Smooth muscle cell (in vitro differentiated cells): ENCODE results near the gene VPS37C. TPM values are rescaled to one million over a fixed set of nuclear protein-coding genes. Genes with fewer than 3 reads are reported as not detected.

Source experiments
- DNase-seq: peaks from one replicate; lab custom pipeline; 2025; ENCODE audit not compliant: unreplicated experiment; lab: John Stamatoyannopoulos, UW
- H2AFZ ChIP-seq: fragments of 200-600 bp; sonication (generic); 2 replicates; pipeline ENCODE4 v1.6.0; 2016; ENCODE audit warnings: antibody characterized with exemption, low read depth, mild to moderate bottlenecking
- H3F3A ChIP-seq: fragments of 200-600 bp; sonication (generic); 2 replicates; pipeline ENCODE4 v1.6.0; 2017; ENCODE audit warnings: antibody characterized with exemption, low read depth
- H3K27ac ChIP-seq: fragments of 200-600 bp; sonication (generic); 2 replicates; pipeline ENCODE4 v1.5.1; 2016; ENCODE audit warnings: low read depth, mild to moderate bottlenecking
- H3K27me3 ChIP-seq: fragments of 200-600 bp; sonication (generic); 2 replicates; pipeline ENCODE4 v1.6.1; 2016; ENCODE audit warnings: low read depth, mild to moderate bottlenecking
- H3K36me3 ChIP-seq: fragments of 200-600 bp; sonication (generic); 2 replicates; pipeline ENCODE4 v1.5.1; 2016; ENCODE audit warnings: low read depth
- H3K4me1 ChIP-seq: fragments of 200-600 bp; sonication (generic); 2 replicates; pipeline ENCODE4 v1.5.1; 2016; ENCODE audit warnings: low read depth
- H3K4me2 ChIP-seq: fragments of 200-600 bp; sonication (generic); 2 replicates; pipeline ENCODE4 v1.6.0; 2016; ENCODE audit warnings: mild to moderate bottlenecking
- H3K4me3 ChIP-seq: fragments of 200-600 bp; sonication (generic); 2 replicates; pipeline ENCODE4 v1.5.1; 2016; ENCODE audit warnings: mild to moderate bottlenecking
- H3K79me2 ChIP-seq: fragments of 200-600 bp; sonication (generic); 2 replicates; pipeline ENCODE4 v1.6.0; 2016; ENCODE audit warnings: low read depth, mild to moderate bottlenecking
- H3K9ac ChIP-seq: fragments of 200-600 bp; sonication (generic); 2 replicates; pipeline ENCODE4 v1.6.0; 2016; ENCODE audit warnings: low read depth
- H3K9me3 ChIP-seq: fragments of 200-600 bp; sonication (generic); replicated peaks from 2 replicates; pipeline ENCODE4 v1.5.1; 2016; ENCODE audit warnings: low read depth
- H4K20me1 ChIP-seq: fragments of 200-600 bp; sonication (generic); 2 replicates; pipeline ENCODE4 v1.6.0; 2016; ENCODE audit warnings: low read depth
- WGBS: methylation state at CpG from one replicate; pipeline ENCODE4 v1.1.7; 2016; ENCODE audit warnings: low lambda C conversion rate; 5-methylcytosine and 5-hydroxymethylcytosine counted together
- polyA plus RNA-seq: library from polyadenylated mRNA; unstranded; fragments of >200 nt; fragmentation: Nextera tagmentation; extraction: Ambion mirVana; gene quantifications from 2 replicates; pipeline ENCODE4 v1.2.1, GENCODE V29; 2016
- total RNA-seq: library from RNA; depleted of rRNA; stranded (reverse); fragments of >200 nt; gene quantifications from 2 replicates; pipeline ENCODE4 v1.2.3, GENCODE V29; 2014
- TF ChIP-seq, protein P1 (sequence below): fragments of 200-600 bp; sonication (generic); IDR thresholded peaks from 2 replicates; pipeline ENCODE4 v1.5.1; 2017; ENCODE audit warnings: borderline replicate concordance, mild to moderate bottlenecking, antibody characterized with exemption; ENCODE audit not compliant: insufficient read depth, poor library complexity, severe bottlenecking

Gene VPS37C
- total and polyA plus RNA-seq, 2 experiments from 2014 or later, result 8.8 to 15.4 TPM

- H3K4me3 ChIP-seq, result no peak overlapping the region
- H2AFZ ChIP-seq, result no peak overlapping the region
- no peaks in the 10 kb centered on the region for H3K36me3 ChIP-seq
- H4K20me1 ChIP-seq, result no peaks in the 10 kb centered on the region
- TF ChIP-seq, protein P1, sequence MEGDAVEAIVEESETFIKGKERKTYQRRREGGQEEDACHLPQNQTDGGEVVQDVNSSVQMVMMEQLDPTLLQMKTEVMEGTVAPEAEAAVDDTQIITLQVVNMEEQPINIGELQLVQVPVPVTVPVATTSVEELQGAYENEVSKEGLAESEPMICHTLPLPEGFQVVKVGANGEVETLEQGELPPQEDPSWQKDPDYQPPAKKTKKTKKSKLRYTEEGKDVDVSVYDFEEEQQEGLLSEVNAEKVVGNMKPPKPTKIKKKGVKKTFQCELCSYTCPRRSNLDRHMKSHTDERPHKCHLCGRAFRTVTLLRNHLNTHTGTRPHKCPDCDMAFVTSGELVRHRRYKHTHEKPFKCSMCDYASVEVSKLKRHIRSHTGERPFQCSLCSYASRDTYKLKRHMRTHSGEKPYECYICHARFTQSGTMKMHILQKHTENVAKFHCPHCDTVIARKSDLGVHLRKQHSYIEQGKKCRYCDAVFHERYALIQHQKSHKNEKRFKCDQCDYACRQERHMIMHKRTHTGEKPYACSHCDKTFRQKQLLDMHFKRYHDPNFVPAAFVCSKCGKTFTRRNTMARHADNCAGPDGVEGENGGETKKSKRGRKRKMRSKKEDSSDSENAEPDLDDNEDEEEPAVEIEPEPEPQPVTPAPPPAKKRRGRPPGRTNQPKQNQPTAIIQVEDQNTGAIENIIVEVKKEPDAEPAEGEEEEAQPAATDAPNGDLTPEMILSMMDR, result no peak
- 83% methylated on average over 4 of the region's 4 CpGs for WGBS
- H3K27me3 ChIP-seq, result peaks cover 8% of the 10 kb centered on the region
- no peaks in the 10 kb centered on the region for H3K4me1 ChIP-seq
- H3K9me3 ChIP-seq, result no peaks in the 10 kb centered on the region
- H3K79me2 ChIP-seq, result no peaks in the 10 kb centered on the region
- DNase-seq, result no peak
- H3K27ac ChIP-seq, result no peak overlapping the region
- H3F3A ChIP-seq, result no peaks in the 10 kb centered on the region
- no peak overlapping the region for H3K9ac ChIP-seq
- H3K4me2 ChIP-seq, result no peak overlapping the region
Observed at GRCh38 chr11:61173456-61173855, 12.2 kb upstream of the VPS37C start.

DNA sequence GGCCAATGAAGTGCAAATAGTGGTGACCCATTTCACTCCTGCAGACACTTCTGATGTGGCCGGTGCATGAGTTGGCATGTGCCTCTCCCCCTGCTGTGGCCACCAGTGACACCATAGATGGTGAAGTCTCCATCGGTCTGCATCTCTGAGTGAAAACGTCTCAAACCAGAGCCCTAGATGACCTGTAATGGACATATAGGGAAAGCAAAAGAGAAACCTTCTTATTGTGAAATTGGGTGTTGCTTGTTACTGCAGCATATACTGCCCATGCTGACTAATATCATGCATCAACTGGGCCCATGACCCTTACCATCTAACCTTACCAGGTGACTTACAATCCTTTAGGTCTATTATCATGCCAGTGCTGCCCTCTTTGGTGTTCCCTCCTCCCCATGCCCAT, 11.7 kb upstream of the VPS37C start:
- no peaks in the 10 kb centered on the region for H3K4me1 ChIP-seq
- no peaks in the 10 kb centered on the region for H3K9me3 ChIP-seq
- H3K27me3 ChIP-seq, result peaks cover 8% of the 10 kb centered on the region
- TF ChIP-seq, protein P1, result no peak
- no peak overlapping the region for H3K27ac ChIP-seq
- H3F3A ChIP-seq, result no peaks in the 10 kb centered on the region
- H3K9ac ChIP-seq, result no peak overlapping the region
- no peaks in the 10 kb centered on the region for H3K36me3 ChIP-seq
- no peak overlapping the region for H2AFZ ChIP-seq
- no peak overlapping the region for H3K4me3 ChIP-seq
- no peak for DNase-seq
- 88% methylated on average over 3 of the region's 3 CpGs for WGBS
- H3K4me2 ChIP-seq, result no peak overlapping the region
- H4K20me1 ChIP-seq, result no peaks in the 10 kb centered on the region
- no peaks in the 10 kb centered on the region for H3K79me2 ChIP-seq

DNA sequence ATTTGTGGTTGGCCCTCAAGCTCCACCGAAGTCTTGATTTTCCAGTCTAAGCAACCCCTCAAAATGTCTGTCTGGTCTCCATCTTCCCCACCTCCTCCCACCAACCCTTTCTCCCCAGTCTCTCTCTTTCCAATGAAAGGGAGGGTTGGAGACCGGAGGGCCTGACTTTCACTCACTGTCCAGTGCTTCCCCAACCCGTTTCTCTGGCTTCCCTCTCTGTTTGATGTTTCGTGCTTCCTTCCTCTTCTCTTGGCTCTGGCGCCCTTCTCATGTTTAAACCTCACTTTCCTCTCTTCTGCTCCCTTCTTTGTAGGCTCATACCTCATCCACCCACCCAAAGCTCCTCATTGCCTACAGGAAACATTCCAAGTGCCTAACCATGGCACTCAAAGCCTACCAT, 11.1 kb upstream of the VPS37C start:
- TF ChIP-seq, protein P1, result no peak
- H3K4me2 ChIP-seq, result no peak overlapping the region
- no peaks in the 10 kb centered on the region for H3K9me3 ChIP-seq
- no peak overlapping the region for H3K4me3 ChIP-seq
- H3K9ac ChIP-seq, result no peak overlapping the region
- peaks cover 8% of the 10 kb centered on the region for H3K27me3 ChIP-seq
- H3K4me1 ChIP-seq, result no peaks in the 10 kb centered on the region
- WGBS, result 86% methylated on average over 4 of the region's 5 CpGs
- DNase-seq, result no peak
- H3K79me2 ChIP-seq, result no peaks in the 10 kb centered on the region
- H4K20me1 ChIP-seq, result no peaks in the 10 kb centered on the region
- H2AFZ ChIP-seq, result no peak overlapping the region
- H3F3A ChIP-seq, result no peaks in the 10 kb centered on the region
- no peak overlapping the region for H3K27ac ChIP-seq
- no peaks in the 10 kb centered on the region for H3K36me3 ChIP-seq

GRCh38 chr11:61171907-61172306, 10.7 kb upstream of the VPS37C start:
- Histone ChIP-seq H2AFZ (no peak overlapping the region), H3K4me2 (no peak overlapping the region), H3K9me3 (no peaks in the 10 kb centered on the region), H3F3A (no peaks in the 10 kb centered on the region), H3K4me1 (no peaks in the 10 kb centered on the region), H3K9ac (no peak overlapping the region), H4K20me1 (no peaks in the 10 kb centered on the region), H3K79me2 (no peaks in the 10 kb centered on the region), H3K4me3 (no peak overlapping the region), H3K27me3 (peaks cover 8% of the 10 kb centered on the region), H3K36me3 (no peaks in the 10 kb centered on the region), H3K27ac (no peak overlapping the region)
- TF ChIP-seq, protein P1, result no peak
- no peak for DNase-seq
- 95% methylated on average over 3 of the region's 3 CpGs for WGBS
